H1 (cell line): Measurements from ENCODE around the gene ACADVL. TPM values are rescaled to one million over a fixed set of nuclear protein-coding genes. Genes with fewer than 3 reads are reported as not detected.
A peak's percentile ranks its signal among the peaks of the same experiment; 100 is the strongest.

Experiments used
- CTCF ChIA-PET: fragments of 300-600 bp; sonication (Branson Sonifier 250); formaldehyde crosslinking; loops from one replicate; lab custom pipeline; 2021; ENCODE audit not compliant: partially characterized antibody; lab: Charles Lee
- POLR2A ChIA-PET: fragments of 300-600 bp; sonication (Branson Sonifier 250); formaldehyde crosslinking; loops from one replicate; lab custom pipeline; 2021; ENCODE audit warnings: inconsistent platforms; ENCODE audit not compliant: partially characterized antibody; lab: Charles Lee
- DNase-seq, 2 experiments: peaks; one replicate each; pipeline versions ENCODE4 v3.0.0 to v3.0.0-alpha.2; 2010 to 2022; ENCODE audit warnings: low spot score in 2 of 2, low read depth in 1 of 2, mixed read lengths in 1 of 2
- FAIRE-seq: peaks from 2 replicates; lab custom pipeline; 2011; peaks lifted over from hg19 to GRCh38; lab: Jason Lieb, UNC
- H2AFZ ChIP-seq: 2 replicates; pipeline ENCODE4 v1.8.1; 2012; ENCODE audit warnings: low read length, inconsistent platforms
- H2AK5ac ChIP-seq: 2 replicates; pipeline ENCODE4 v1.6.1; 2013; ENCODE audit warnings: low read depth, low read length
- H2BK120ac ChIP-seq: replicated peaks from 2 replicates; pipeline ENCODE3; 2013; ENCODE audit warnings: low read depth, low read length, inconsistent platforms
- H2BK12ac ChIP-seq: 2 replicates; pipeline ENCODE4 v1.6.1; 2013; ENCODE audit warnings: low read depth, low read length
- H2BK15ac ChIP-seq: 2 replicates; pipeline ENCODE4 v1.6.1; 2013; ENCODE audit warnings: low read length
- H2BK20ac ChIP-seq: 2 replicates; pipeline ENCODE4 v1.6.1; 2013; ENCODE audit warnings: low read length
- H2BK5ac ChIP-seq: 2 replicates; pipeline ENCODE4 v1.6.1; 2013; ENCODE audit warnings: low read depth, low read length
- H3K14ac ChIP-seq: 2 replicates; pipeline ENCODE4 v1.6.1; 2013; ENCODE audit warnings: inconsistent platforms; ENCODE audit not compliant: insufficient read length
- H3K18ac ChIP-seq: 2 replicates; pipeline ENCODE4 v1.6.1; 2013; ENCODE audit warnings: low read length; ENCODE audit errors: extremely low read depth
- H3K23ac ChIP-seq: 2 replicates; pipeline ENCODE4 v1.6.1; 2013; ENCODE audit warnings: inconsistent platforms; ENCODE audit not compliant: insufficient read length
- H3K23me2 ChIP-seq: 2 replicates; pipeline ENCODE4 v1.6.1; 2013; ENCODE audit warnings: low read depth, low read length
- H3K27ac ChIP-seq: 2 replicates; pipeline ENCODE4 v1.6.1; 2011; ENCODE audit warnings: low read depth, low read length, inconsistent platforms
- H3K27me3 ChIP-seq, 4 experiments: replicated peaks in 1 of 4; 1 replicate in 1 of 4; 2 replicates in 3 of 4; pipeline versions ENCODE4 v1.6.1 to v1.8.1; 2011 to 2013; ENCODE audit warnings: low read length in 3 of 4, mild to moderate bottlenecking in 3 of 4, inconsistent platforms in 2 of 4, mixed read lengths in 2 of 4, moderate library complexity in 1 of 4; ENCODE audit not compliant: control insufficient read depth in 3 of 4, insufficient read depth in 3 of 4; ENCODE audit errors: extremely low read depth in 1 of 4
- H3K36me3 ChIP-seq, 4 experiments: 2 replicates each; pipeline versions ENCODE4 v1.6.1 to v1.8.1; 2011 to 2013; ENCODE audit warnings: mild to moderate bottlenecking in 4 of 4, low read length in 3 of 4, moderate library complexity in 2 of 4, control low read depth in 1 of 4, inconsistent platforms in 1 of 4; ENCODE audit not compliant: insufficient read depth in 4 of 4, control insufficient read depth in 2 of 4
- H3K4ac ChIP-seq: replicated peaks from 2 replicates; pipeline ENCODE3; 2013; ENCODE audit warnings: low read length, low read depth, mixed read lengths, inconsistent platforms; ENCODE audit not compliant: insufficient read length
- H3K4me1 ChIP-seq, 4 experiments: replicated peaks in 1 of 4; 1 replicate in 1 of 4; 2 replicates in 3 of 4; pipeline versions ENCODE4 v1.6.1 to v1.8.1; 2011 to 2013; ENCODE audit warnings: low read length in 3 of 4, inconsistent platforms in 2 of 4, mixed read lengths in 1 of 4; ENCODE audit not compliant: insufficient read depth in 4 of 4, control insufficient read depth in 3 of 4
- H3K4me2 ChIP-seq, 2 experiments: 2 replicates each; pipeline versions ENCODE4 v1.6.1 to v1.8.1; 2011 to 2013; ENCODE audit warnings: low read depth in 2 of 2, low read length in 2 of 2, control low read depth in 1 of 2, inconsistent platforms in 1 of 2, mild to moderate bottlenecking in 1 of 2; ENCODE audit not compliant: insufficient read depth in 1 of 2
- H3K4me3 ChIP-seq, 4 experiments: fragments of 200-600, 300-600 bp in 1 of 4; sonication (generic), shearing (Covaris generic), sonication (Bioruptor Twin) in 1 of 4; 2 replicates each; pipeline versions ENCODE4 v1.5.1 to v1.8.1; 2011 to 2016; ENCODE audit warnings: low read length in 4 of 4, low read depth in 3 of 4, control low read depth in 2 of 4, inconsistent platforms in 2 of 4, mild to moderate bottlenecking in 2 of 4, mixed read lengths in 1 of 4, moderate library complexity in 1 of 4; ENCODE audit not compliant: insufficient read depth in 2 of 4; ENCODE audit errors: extremely low read depth in 1 of 4
- H3K56ac ChIP-seq: replicated peaks from 2 replicates; pipeline ENCODE3; 2013; ENCODE audit warnings: low read depth, mild to moderate bottlenecking, mixed read lengths, low read length, inconsistent platforms; ENCODE audit not compliant: insufficient read length
- H3K79me1 ChIP-seq: 2 replicates; pipeline ENCODE4 v1.6.1; 2013; ENCODE audit warnings: low read depth, low read length, control low read depth
- H3K79me2 ChIP-seq, 2 experiments: 2 replicates each; pipeline versions ENCODE4 v1.6.1 to v1.8.1; 2012 to 2013; ENCODE audit warnings: low read length in 2 of 2, mild to moderate bottlenecking in 2 of 2, inconsistent platforms in 1 of 2; ENCODE audit not compliant: insufficient read depth in 2 of 2, control insufficient read depth in 1 of 2
- H3K9ac ChIP-seq, 4 experiments: replicated peaks in 1 of 4; 1 replicate in 1 of 4; 2 replicates in 3 of 4; pipeline versions ENCODE4 v1.6.1 to v1.8.1; 2011 to 2013; ENCODE audit warnings: low read depth in 3 of 4, low read length in 3 of 4, control low read depth in 2 of 4, mild to moderate bottlenecking in 2 of 4, moderate library complexity in 2 of 4, inconsistent platforms in 1 of 4; ENCODE audit errors: extremely low read depth in 1 of 4
- H3K9me3 ChIP-seq, 2 experiments: 2 replicates each; pipeline versions ENCODE4 v1.6.1 to v1.8.1; 2012 to 2013; ENCODE audit warnings: mild to moderate bottlenecking in 2 of 2, moderate library complexity in 2 of 2, control low read depth in 1 of 2, inconsistent platforms in 1 of 2, low read depth in 1 of 2, low read length in 1 of 2, mixed read lengths in 1 of 2; ENCODE audit not compliant: insufficient read depth in 2 of 2
- H4K20me1 ChIP-seq, 2 experiments: replicated peaks in 1 of 2; 2 replicates each; pipeline versions ENCODE3 to v1.8.1; 2011 to 2013; ENCODE audit warnings: inconsistent platforms in 2 of 2, low read length in 2 of 2, mild to moderate bottlenecking in 1 of 2; ENCODE audit not compliant: insufficient read depth in 2 of 2, control insufficient read depth in 1 of 2
- H4K5ac ChIP-seq: 2 replicates; pipeline ENCODE4 v1.6.1; 2013; ENCODE audit warnings: low read length, low read depth, mixed read lengths, inconsistent platforms; ENCODE audit not compliant: insufficient read length
- H4K8ac ChIP-seq: 2 replicates; pipeline ENCODE4 v1.8.0; 2013; ENCODE audit warnings: mild to moderate bottlenecking, moderate library complexity, low read length, inconsistent platforms; ENCODE audit not compliant: insufficient read depth; ENCODE audit errors: extremely low read depth
- H4K91ac ChIP-seq: replicated peaks from 2 replicates; pipeline ENCODE3; 2013; ENCODE audit warnings: low read length, mixed read lengths, inconsistent platforms; ENCODE audit not compliant: insufficient read length
- ASH2L ChIP-seq: fragments of 200-600, 300-600 bp; sonication (generic); IDR thresholded peaks from one replicate; pipeline ENCODE4 v1.7.1; 2017; ENCODE audit warnings: low read length
- HDAC2 ChIP-seq, 2 experiments: fragments of 300-600 bp in 1 of 2; sonication (generic) in 1 of 2; IDR thresholded peaks; 2 replicates each; pipeline ENCODE4 v1.6.1; 2011 to 2012; ENCODE audit warnings: low read depth in 2 of 2, low read length in 2 of 2, mild to moderate bottlenecking in 2 of 2, moderate library complexity in 2 of 2, borderline replicate concordance in 1 of 2, inconsistent platforms in 1 of 2
- MAX ChIP-seq: IDR thresholded peaks from 2 replicates; pipeline ENCODE4 v1.6.1; 2012; ENCODE audit warnings: inconsistent platforms
- RBBP5 ChIP-seq: IDR thresholded peaks from 2 replicates; pipeline ENCODE4 v1.7.1; 2012; ENCODE audit warnings: low read depth, mild to moderate bottlenecking, inconsistent platforms, low read length, moderate library complexity, borderline replicate concordance
- SIN3A ChIP-seq, 2 experiments: IDR thresholded peaks in 1 of 2; conservative IDR thresholded peaks in 1 of 2; 2 replicates each; pipeline ENCODE4 v1.6.1; 2011 to 2012; ENCODE audit warnings: low read length in 2 of 2, improper control_type of control experiment in 1 of 2, low read depth in 1 of 2, mild to moderate bottlenecking in 1 of 2
- SP1 ChIP-seq: IDR thresholded peaks from 2 replicates; pipeline ENCODE4 v1.6.1; 2011; ENCODE audit warnings: low read depth, low read length
- SUZ12 ChIP-seq: fragments of 200-600 bp; sonication (generic); IDR thresholded peaks from 2 replicates; pipeline ENCODE4 v1.6.1; 2012; ENCODE audit warnings: mild to moderate bottlenecking, inconsistent platforms, low read length, moderate library complexity, mixed read lengths
- USF2 ChIP-seq: IDR thresholded peaks from 2 replicates; pipeline ENCODE4 v1.6.1; 2011; ENCODE audit warnings: low read length, improper control_type of control experiment
- WGBS, 2 experiments: shearing (Covaris generic) in 1 of 2; methylation state at CpG; one replicate each; pipeline versions ENCODE4 v1.1.6 to v1.1.7; 2013 to 2015; ENCODE audit warnings: low lambda C conversion rate in 2 of 2, mixed read lengths in 2 of 2, inconsistent platforms in 1 of 2, low coverage in 1 of 2, missing lambda C conversion rate in 1 of 2; ENCODE audit not compliant: insufficient replicate concordance in 2 of 2, insufficient coverage in 1 of 2, insufficient read length in 1 of 2; ENCODE audit errors: extremely low coverage in 1 of 2, missing lambda C conversion rate in 1 of 2; 5-methylcytosine and 5-hydroxymethylcytosine counted together
- polyA plus RNA-seq, 7 experiments: library from polyadenylated mRNA; depleted of rRNA in 3 of 7; stranded (reverse) in 5 of 7; unstranded in 2 of 7; fragments of >200 nt in 5 of 7; fragments of 200-250 nt in 2 of 7; gene quantifications; 1 replicate in 5 of 7; 2 replicates in 1 of 7; 4 replicates in 1 of 7; pipeline versions ENCODE4 v1.2.1 to v1.2.3, GENCODE V29; 2011 to 2013; ENCODE audit warnings: missing spikeins in 2 of 7, mixed read lengths in 2 of 7
- total RNA-seq: library from RNA; stranded (reverse); fragmentation: NEBNext Ultra II Directional; extraction: Animal tissue kit (Norgen Biotek cat#: 25700); gene quantifications from 2 replicates; pipeline ENCODE4 v1.2.1, GENCODE V29; 2021

The ACADVL gene
- total and polyA plus RNA-seq, 2 of the 8 experiments (the other 6 are each of a cell fraction or from before 2014, with no cell fraction given), result 181 to 231 TPM

- H3K9me3 ChIP-seq, result no peaks in the 10 kb centered on the region
- peak overlapping the region; percentile 36 to 62 (median 40) for H3K4me3 ChIP-seq
- H3K36me3 ChIP-seq, result peaks cover 6 to 11% (median 7%) of the 10 kb centered on the region in 4 experiments; a peak in 7 of 8 replicates
- peak overlapping the region; percentile 96 for H3K18ac ChIP-seq
- no peaks in the 10 kb centered on the region; a peak in 1 of 7 replicates for H3K27me3 ChIP-seq
- POLR2A ChIA-PET, result interaction anchor here (1.0 to 2.5 kb wide), 15 partner anchors 12 to 375 kb away, joined by 3 to 18 read pairs (median 5); partner anchors contain the start of genes ACADVL, CLDN7, CTDNEP1 and DLG4
- H2AK5ac ChIP-seq, result no peak overlapping the region
- H4K5ac ChIP-seq, result peak overlapping the region; percentile 57
- 2% methylated on average over 18 of the region's 21 CpGs; no CpG with 5 or more reads in 1 of the 2 experiments for WGBS, 2 experiments
- peaks cover 3 to 18% of the 10 kb centered on the region in 2 experiments for H4K20me1 ChIP-seq
- H3K14ac ChIP-seq, result no peak overlapping the region
- no peak overlapping the region for H2AFZ ChIP-seq
- H2BK20ac ChIP-seq, result peak overlapping the region; percentile 80; the same call in 1 of the 2 replicates
- CTCF ChIA-PET, result interaction anchor here (0.6 to 2.4 kb wide), 7 partner anchors 13 to 162 kb away, joined by 3 to 10 read pairs (median 3); no protein-coding TSS in a partner anchor
- H3K27ac ChIP-seq, result peak overlapping the region; percentile 35; the same call in 1 of the 2 replicates
- peaks cover 26% of the 10 kb centered on the region; the same call in 1 of the 2 replicates for H3K23me2 ChIP-seq
- peaks cover 8 to 42% (median 32%) of the 10 kb centered on the region in 4 experiments for H3K4me1 ChIP-seq
- H2BK15ac ChIP-seq, result peak overlapping the region; percentile 88
- peak overlapping the region; percentile 68 for H4K91ac ChIP-seq
- H2BK12ac ChIP-seq, result 0 out of 2 replicates have a peak overlapping the region, but pooled peaks have one; percentile 92
- peaks cover 26% of the 10 kb centered on the region for H3K79me1 ChIP-seq
- no peak overlapping the region for H3K23ac ChIP-seq
- H3K56ac ChIP-seq, result no peak overlapping the region
- H2BK5ac ChIP-seq, result peak overlapping the region; percentile 90
- FAIRE-seq (no peak), DNase-seq (peak in 1 of 2 experiments; percentile 86)
- H2BK120ac ChIP-seq, result no peak overlapping the region
- H3K4me2 ChIP-seq, result peak overlapping the region; percentile 71 to 91
- H3K4ac ChIP-seq, result peak overlapping the region; percentile 79
- peak overlapping the region in 1 of 4 experiments; percentile 28; a peak in 1 of 7 replicates for H3K9ac ChIP-seq
- H4K8ac ChIP-seq, result no peak overlapping the region; the same call in 1 of the 2 replicates
- peaks cover 0 to 58% of the 10 kb centered on the region in 2 experiments; a peak in 2 of 4 replicates for H3K79me2 ChIP-seq
- TF ChIP-seq SP1 (peak; percentile 55; the same call in 1 of the 2 replicates), ASH2L (peak; percentile 23), RBBP5 (0 out of 2 replicates have a peak, but pooled peaks have one; percentile 72), USF2 (peak; percentile 35; the same call in 1 of the 2 replicates), HDAC2 (IDR thresholded peaks at IDR 0.05; ENCODE audit: borderline replicate concordance in 1 of 2, low read depth in 2 of 2, low read length in 2 of 2) (no peak), SIN3A (conservative IDR thresholded peaks at IDR 0.05 in 1 of 2, IDR thresholded peaks at IDR 0.05 in 1 of 2; ENCODE audit: low read depth in 1 of 2, low read length in 2 of 2) (peak in 1 of 2 experiments; percentile 41; a peak in 1 of 4 replicates), MAX (peak; percentile 96), SUZ12 (peak; percentile 42; the same call in 1 of the 2 replicates)
Measured at GRCh38 chr17:7208027-7208571, 11.6 kb upstream of the ACADVL start.
